Activated CD8-positive, alpha-beta memory T cell treated with anti-CD3 and anti-CD28 coated beads, Interleukin-2, amount 50 U/mL, for 24 hours (primary cell): Measurements from ENCODE around the gene LDLRAD4.
"Not testable (repeated sequence)": the region's sequence is repeated elsewhere in the genome, so short reads cannot be mapped to it uniquely, and the experiment has no call there.

Experiments used
- DNase-seq: peaks from one replicate; pipeline ENCODE4 v3.0.0-alpha.2; 2020; ENCODE audit errors: extremely low read depth

The LDLRAD4 gene

GRCh38 chr18:13486686-13487085, 268.1 kb downstream of the LDLRAD4 start:
- no peak for DNase-seq

GRCh38 chr18:13487237-13487636, 268.7 kb downstream of the LDLRAD4 start:
- DNase-seq, result no peak

DNA sequence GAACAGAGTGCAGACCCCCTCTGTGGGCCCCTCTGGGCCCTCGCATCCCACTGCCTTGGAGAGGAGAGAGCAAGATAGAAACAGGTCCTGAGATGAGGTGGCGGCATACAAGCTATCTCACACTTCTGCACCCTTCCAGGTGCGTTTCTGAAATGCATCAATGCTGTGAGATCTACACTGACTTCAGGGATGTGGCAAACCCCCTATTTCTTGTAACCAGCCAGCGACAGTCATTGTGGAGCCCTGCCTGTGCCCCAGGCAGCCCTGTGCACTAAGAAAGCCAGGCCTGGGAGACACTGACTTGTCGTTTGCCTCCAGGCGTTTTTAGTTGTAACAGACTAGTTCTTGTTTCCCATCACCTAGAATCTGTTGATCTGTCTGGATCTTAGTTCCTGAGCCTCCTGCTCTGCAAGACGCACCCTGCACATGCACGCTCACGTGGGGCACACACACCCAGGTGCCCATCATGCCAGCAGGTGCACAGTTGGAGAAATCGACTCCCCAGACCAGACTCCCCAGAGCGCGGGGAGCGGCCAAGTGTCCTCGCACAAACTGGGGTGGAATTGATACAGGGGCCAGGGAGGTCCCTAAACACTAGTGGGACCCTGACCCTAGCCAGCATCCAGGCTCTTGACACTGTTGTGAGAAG, 269.8 kb downstream of the LDLRAD4 start:
- DNase-seq, result no peak

DNA sequence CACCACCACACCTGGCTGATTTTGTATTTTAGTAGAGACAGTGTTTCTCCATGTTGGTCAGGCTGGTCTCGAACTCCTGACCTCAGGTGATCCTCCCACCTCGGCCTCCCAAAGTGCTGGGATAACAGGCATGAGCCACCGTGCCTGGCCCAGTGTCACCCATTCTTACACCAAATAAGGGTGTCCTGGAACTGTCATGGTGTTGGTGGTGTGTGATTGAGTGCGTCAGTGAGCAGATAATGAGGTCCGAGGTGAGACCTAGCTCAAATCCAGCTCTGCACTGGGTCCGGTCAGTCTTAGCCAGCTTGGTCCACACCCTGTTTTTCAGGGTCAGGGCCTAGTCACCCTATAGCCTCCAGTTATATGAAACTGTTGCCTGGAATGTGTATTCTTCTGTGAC, 270.7 kb downstream of the LDLRAD4 start:
- not testable (repeated sequence) for DNase-seq

- no peak for DNase-seq
Measured at GRCh38 chr18:13491138-13491537, 272.6 kb downstream of the LDLRAD4 start.

GRCh38 chr18:13492314-13492713, 273.8 kb downstream of the LDLRAD4 start:
- no peak for DNase-seq

DNA sequence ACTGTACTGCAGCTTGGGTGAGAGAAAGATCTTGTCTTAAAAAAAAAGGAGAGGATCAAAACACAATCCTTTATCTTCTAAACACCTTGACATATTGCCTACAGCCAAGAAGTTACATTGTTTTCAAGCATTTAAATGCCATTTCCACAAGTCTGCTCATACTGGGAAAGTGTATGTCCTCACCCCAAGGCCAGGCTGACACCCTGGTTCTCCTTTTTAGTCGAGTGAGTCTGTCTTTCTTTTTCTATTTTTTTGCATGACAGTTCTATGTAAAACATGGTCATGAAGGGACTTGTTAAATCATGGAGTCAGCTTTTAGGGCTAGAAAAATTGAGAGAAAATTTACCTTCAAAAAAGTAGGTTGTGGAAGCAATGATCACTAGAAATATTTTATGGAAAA, 274.5 kb downstream of the LDLRAD4 start:
- no peak for DNase-seq

DNA sequence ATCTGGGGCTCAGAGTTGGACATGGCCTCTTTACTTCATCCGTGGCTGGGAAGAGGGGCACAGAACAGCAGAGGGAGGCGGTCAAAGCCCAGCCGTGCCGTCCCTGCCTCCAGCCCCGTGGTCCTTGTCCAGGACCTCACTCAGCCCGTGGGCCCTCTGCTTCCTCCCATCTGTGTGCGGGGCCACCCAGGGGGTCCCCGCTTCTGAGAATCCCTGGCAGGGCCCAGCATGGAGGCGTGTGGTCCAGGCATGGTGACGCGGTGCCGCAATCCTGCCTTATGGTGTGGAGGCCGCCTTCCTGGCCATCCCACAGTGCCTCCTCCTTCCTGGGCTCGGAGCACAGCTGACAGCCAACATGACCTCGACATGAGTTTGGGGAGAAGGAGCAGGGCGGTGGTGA, 275.2 kb downstream of the LDLRAD4 start:
- no peak for DNase-seq

DNA sequence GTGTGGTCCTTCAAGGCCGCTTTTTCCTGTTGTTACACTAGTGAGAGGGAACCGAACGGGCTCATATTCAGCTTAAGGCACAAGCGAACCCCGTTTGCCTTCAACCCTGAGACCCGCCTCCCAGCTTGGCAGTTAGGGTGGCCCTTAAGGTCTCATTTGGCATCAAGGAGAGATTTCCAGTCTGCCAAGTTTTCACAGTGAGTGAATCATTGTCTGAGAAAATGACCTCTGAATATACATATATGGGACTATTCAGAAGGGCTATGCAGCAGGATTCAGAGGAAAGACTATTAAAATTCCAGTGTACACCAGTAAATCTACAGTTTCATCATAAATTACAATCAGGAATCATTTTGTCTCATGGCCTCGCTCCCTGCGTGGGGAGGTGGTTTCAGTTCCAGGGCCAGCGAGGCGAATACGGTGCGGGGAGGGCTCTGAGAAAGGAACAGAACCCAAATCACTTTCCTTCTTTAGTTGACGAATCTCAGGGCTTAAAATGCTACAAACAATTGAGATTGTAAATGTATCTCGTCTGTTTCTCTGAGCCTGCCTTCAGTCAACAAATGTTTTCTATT, 276.4 kb downstream of the LDLRAD4 start:
- DNase-seq, result no peak

DNA sequence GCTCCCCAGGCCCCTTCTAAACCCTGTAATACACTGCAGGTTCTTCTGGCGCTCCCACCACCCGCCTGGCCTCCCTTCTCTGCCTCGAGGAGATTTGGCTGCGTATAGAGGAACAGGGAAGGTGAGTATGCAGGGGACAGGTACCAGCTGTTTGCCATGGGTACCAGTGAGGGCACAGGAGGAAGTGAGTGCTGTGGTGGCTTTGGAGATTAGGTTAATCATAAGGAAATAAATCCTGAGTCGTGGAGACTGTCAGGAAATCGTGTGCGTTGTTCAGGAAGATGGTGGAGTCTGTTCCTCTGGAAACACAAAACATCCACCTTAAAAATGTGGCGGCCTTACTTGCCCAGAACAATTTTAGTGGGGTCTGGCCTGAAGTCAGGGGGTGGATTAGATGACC, 277.4 kb downstream of the LDLRAD4 start:
- no peak for DNase-seq

- no peak for DNase-seq
Measured at GRCh38 chr18:13496691-13497281, 278.2 kb downstream of the LDLRAD4 start.

DNA sequence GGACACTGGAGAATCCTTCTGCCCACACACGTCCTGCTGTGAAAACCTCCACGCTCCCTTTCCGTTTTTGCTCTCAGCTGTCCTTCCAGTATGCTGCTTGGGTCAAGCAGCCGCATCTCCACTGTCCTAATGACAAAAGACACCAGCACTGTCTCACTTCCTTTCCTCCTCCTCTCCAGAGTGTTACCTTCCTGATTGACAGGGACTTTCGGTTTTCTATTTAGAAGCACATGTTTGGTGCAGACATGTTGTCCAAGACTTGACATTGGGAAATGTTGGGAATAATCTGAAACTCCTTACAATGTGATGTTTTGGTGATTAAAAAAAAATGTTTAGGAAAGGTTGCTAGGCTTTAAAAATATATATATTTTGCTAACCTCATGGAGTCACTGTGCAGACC, 281.2 kb downstream of the LDLRAD4 start:
- DNase-seq, result no peak

GRCh38 chr18:13500227-13500865, 281.8 kb downstream of the LDLRAD4 start:
- DNase-seq, result no peak

- no peak for DNase-seq
Measured at GRCh38 chr18:13500869-13501542, 282.4 kb downstream of the LDLRAD4 start.

- no peak for DNase-seq
Measured at GRCh38 chr18:13501543-13501887, 283.0 kb downstream of the LDLRAD4 start.

DNA sequence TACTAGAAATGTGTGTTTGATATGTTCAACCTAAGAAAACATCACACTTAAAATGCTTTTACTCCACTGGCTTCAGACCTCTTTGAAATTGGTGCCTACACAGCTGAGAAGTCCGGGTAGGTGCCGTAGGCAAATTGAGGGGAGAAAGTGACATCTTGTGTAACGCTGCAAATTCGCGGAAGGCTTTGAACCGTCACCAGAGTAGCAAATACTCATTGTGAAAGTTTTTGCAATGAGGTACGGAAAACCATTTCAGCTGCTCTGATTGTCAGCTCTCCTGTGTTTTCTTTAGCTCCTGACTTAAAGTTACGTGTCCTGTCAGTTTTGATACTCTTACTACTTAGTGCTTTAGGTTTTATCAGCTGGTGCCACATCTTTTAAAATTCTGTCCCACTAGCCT, 283.3 kb downstream of the LDLRAD4 start:
- no peak for DNase-seq

GRCh38 chr18:13502585-13502984, 284.0 kb downstream of the LDLRAD4 start:
- no peak for DNase-seq

GRCh38 chr18:13503836-13504235, 285.3 kb downstream of the LDLRAD4 start:
- DNase-seq, result no peak

DNA sequence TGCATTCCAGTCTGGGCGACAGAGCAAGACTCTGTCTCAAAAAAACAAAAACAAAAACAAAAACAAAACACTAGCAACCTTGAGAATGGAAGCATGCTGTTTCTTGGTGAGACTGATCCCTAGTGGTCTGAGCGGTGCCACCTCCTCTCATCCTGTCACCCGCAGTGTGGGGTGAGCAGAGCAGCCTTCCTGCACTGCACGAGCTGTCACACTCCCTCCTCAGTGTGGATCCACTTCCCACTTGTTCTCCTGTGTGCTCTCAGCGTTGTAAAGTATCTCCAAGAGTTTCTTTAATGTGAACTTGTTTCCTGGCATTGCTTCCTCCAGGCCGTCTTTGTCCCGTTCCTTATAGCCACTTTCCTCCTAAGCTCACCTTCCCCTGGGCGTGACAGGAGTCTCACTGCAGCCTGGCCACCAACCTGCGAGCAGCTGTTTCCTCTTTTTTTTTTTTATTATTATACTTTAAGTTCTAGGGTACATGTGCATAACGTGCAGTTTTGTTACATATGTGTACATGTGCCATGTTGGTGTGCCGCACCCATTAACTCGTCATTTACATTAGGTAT, 287.3 kb downstream of the LDLRAD4 start:
- DNase-seq, result no peak

DNA sequence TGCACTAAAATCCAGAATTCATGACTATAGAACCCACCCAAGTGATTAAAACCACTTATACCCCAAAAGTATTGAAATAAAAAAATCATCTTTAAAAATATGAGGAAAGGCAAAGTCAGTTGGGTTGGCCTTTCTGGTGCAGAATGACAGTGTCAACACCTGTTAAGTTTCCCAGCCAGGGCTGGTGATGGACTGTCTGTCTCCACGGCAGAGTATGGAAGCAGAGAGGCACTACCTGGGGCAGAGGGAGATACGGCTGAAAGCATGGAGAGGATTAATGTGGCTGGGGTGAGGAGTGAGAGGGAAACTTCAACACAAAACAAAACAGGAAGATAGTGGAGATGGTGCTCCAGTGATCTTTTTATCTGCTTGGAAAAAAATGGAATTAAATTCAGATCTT, 292.0 kb downstream of the LDLRAD4 start:
- no peak for DNase-seq

- no peak for DNase-seq
Measured at GRCh38 chr18:13511961-13512577, 293.5 kb downstream of the LDLRAD4 start.

DNA sequence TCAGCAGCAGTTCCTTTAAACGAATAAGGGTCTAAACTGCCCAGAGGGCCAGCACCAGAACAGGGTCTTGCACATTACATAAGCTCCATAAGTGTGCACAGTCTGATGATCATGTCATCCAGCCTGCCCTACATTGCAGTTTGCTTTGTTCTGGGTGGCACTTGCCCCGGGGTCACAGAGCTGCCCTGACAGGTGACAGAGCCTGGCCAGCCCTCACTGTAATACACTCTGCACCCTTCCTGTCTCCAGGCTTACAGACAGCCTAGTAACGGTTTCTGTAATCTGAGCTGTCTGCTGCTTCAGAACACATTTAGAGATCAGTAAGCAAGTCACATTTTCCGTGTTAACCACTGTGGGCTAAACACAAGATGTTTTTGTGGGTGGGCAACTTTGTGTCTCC, 294.5 kb downstream of the LDLRAD4 start:
- DNase-seq, result no peak
